Vagina (tissue), 2 donors: ENCODE results near the gene ZNF787. TPM values are rescaled to one million over a fixed set of nuclear protein-coding genes. Genes with fewer than 3 reads are reported as not detected.
"Not testable (repeated sequence)": the region's sequence is repeated elsewhere in the genome, so short reads cannot be mapped to it uniquely, and the experiment has no call there.

Experiments
- DNase-seq, 2 donors: peaks; one replicate each; pipeline ENCODE4 v3.0.0-alpha.2; 2017; ENCODE audit errors: extremely low spot score in 2 of 2
- H3K27ac ChIP-seq: fragments of 200-600 bp; sonication (generic); one replicate; pipeline ENCODE4 v1.5.1; 2019
- H3K27me3 ChIP-seq: fragments of 200-600 bp; sonication (generic); one replicate; pipeline ENCODE4 v1.5.1; 2019
- H3K36me3 ChIP-seq, 2 donors: fragments of 200-600 bp; sonication (generic); one replicate each; pipeline ENCODE4 v1.5.1; 2017 to 2019
- H3K4me1 ChIP-seq: fragments of 200-600 bp; sonication (generic); one replicate; pipeline ENCODE4 v1.5.1; 2019
- H3K4me3 ChIP-seq, 2 donors: fragments of 200-600 bp; sonication (generic); 1 replicate in 1 of 2; 2 replicates in 1 of 2; pipeline ENCODE4 v1.5.1; 2016 to 2019
- H3K9me3 ChIP-seq: fragments of 200-600 bp; sonication (generic); one replicate; pipeline ENCODE4 v1.5.1; 2019
- CTCF ChIP-seq, 3 experiments: fragments of 450-650 bp in 2 of 3; fragments of 200-600 bp in 1 of 3; sonication (generic) in 1 of 3; IDR thresholded peaks; one replicate each; pipeline ENCODE4 v1.5.1; 2017 to 2019; ENCODE audit warnings: antibody characterized with exemption in 3 of 3, mild to moderate bottlenecking in 2 of 3, moderate library complexity in 2 of 3
- POLR2A ChIP-seq, 2 donors: fragments of 450-650 bp; IDR thresholded peaks; one replicate each; pipeline ENCODE4 v1.6.1; 2017; ENCODE audit warnings: antibody characterized with exemption in 2 of 2, mild to moderate bottlenecking in 2 of 2, moderate library complexity in 2 of 2
- POLR2AphosphoS5 ChIP-seq, 2 donors: sonication (generic); formaldehyde crosslinking; IDR thresholded peaks; one replicate each; pipeline ENCODE4 v1.9.0; 2017; ENCODE audit warnings: antibody characterized with exemption in 2 of 2, mild to moderate bottlenecking in 2 of 2, low read depth in 1 of 2; ENCODE audit not compliant: insufficient read depth in 1 of 2
- intact Hi-C: fragments of 100-400 bp; cut with DNase I; formaldehyde crosslinking; loops from one replicate; pipeline ENCODE4 v1.15.1; 2023
- total RNA-seq: library from RNA; depleted of rRNA; stranded (reverse); fragments of >200 nt; gene quantifications from one replicate; pipeline ENCODE4 v1.2.3, GENCODE V29; 2016

Gene ZNF787
- total RNA-seq, 1 donor from 2014 or later, result 13.5 TPM

DNA sequence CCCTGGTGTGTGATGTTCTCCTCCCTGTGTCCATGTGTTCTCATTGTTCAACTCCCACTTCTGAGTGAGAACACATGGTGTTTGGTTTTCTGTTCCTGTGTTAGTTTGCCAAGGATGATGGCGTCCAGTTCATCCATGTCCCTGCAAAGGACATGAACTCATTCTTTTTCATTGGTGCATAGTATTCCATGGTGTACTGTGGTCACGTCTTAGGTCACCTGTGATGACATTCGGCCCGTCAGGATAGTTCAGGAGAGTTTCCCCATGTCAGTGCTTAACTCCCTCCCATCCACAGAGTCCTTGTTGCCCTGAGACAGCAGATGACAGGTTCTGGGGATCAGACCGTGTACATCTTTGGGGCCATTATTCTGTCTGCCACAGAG lies 28.6 kb upstream of the ZNF787 start:
- intact Hi-C loops, result no loop called here
- TF ChIP-seq POLR2A (IDR thresholded peaks at IDR 0.05), result no peak
- TF ChIP-seq CTCF (IDR thresholded peaks at IDR 0.05), result no peak
- no peak for TF ChIP-seq POLR2AphosphoS5 (IDR thresholded peaks at IDR 0.05; ENCODE audit: insufficient read depth in 1 of 2, low read depth in 1 of 2)
- Histone ChIP-seq H3K27me3 (no peaks in the 10 kb centered on the region), H3K36me3 (peaks cover 0 to 24% of the 10 kb centered on the region in 2 donors), H3K9me3 (no peaks in the 10 kb centered on the region), H3K27ac (no peak overlapping the region), H3K4me3 (no peak overlapping the region), H3K4me1 (no peaks in the 10 kb centered on the region)
- no peak for DNase-seq

- DNase-seq, H3K4me3 ChIP-seq, H3K9me3 ChIP-seq, H3K4me1 ChIP-seq, intact Hi-C loops, H3K27me3 ChIP-seq, H3K27ac ChIP-seq: not testable (repeated sequence)
- peaks cover 0 to 22% of the 10 kb centered on the region in 2 donors for H3K36me3 ChIP-seq
These were observed 28.0 kb upstream of the ZNF787 start for GRCh38 chr19:56148955-56149655.

DNA sequence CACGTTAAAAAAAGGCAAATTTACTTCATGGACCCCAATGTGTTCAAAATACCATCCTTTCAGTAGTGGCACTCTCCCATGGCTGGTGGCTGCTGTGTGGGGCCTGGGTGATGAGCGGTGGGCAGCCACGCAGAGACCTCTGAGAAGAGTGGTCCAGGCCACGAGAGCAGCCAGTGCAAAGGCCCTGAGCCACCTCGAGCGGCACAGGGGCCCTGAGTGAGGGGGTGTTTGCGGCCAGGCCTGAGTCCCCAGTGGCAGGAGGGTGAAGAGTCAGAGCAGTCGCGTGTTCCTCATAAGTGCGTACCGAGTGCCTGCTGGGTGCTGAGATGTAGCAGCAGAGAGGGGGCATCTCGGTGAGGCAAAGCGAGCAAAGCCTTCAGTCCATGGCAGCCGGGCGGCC lies 27.0 kb upstream of the ZNF787 start:
- DNase-seq, result no peak
- Histone ChIP-seq H3K27ac (no peak overlapping the region), H3K36me3 (peaks cover 0 to 22% of the 10 kb centered on the region in 2 donors), H3K9me3 (no peaks in the 10 kb centered on the region), H3K4me1 (peaks cover 4% of the 10 kb centered on the region), H3K4me3 (no peak overlapping the region), H3K27me3 (no peaks in the 10 kb centered on the region)
- TF ChIP-seq CTCF (IDR thresholded peaks at IDR 0.05) (no peak), POLR2AphosphoS5 (IDR thresholded peaks at IDR 0.05; ENCODE audit: insufficient read depth in 1 of 2, low read depth in 1 of 2) (no peak), POLR2A (IDR thresholded peaks at IDR 0.05) (no peak)
- intact Hi-C loops, result no loop called here

DNA sequence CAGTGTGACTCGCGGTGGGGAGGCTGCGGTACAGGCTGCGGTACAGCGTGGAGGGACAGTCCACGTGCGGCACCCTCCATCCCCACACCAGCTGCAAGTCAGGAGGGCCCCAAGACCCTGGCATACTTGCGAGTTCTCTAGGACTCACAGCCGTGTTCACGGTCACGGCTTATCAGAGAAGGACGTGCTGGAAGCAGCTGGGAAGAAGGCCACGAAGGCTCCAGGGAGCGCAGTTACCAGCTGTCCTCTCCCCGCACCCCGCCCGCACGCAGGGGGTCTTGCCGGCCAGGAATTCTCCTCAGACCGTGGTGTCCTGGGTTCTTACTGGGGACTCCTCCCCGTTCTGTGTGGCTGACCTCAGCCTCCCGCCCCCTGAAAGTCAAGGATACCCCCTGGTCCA lies 26.2 kb upstream of the ZNF787 start:
- Histone ChIP-seq H3K4me1 (peaks cover 12% of the 10 kb centered on the region), H3K27ac (no peak overlapping the region), H3K9me3 (no peaks in the 10 kb centered on the region), H3K36me3 (peaks cover 0 to 22% of the 10 kb centered on the region in 2 donors), H3K4me3 (no peak overlapping the region), H3K27me3 (no peaks in the 10 kb centered on the region)
- intact Hi-C loops, result no loop called here
- DNase-seq, result no peak
- TF ChIP-seq POLR2AphosphoS5 (IDR thresholded peaks at IDR 0.05; ENCODE audit: insufficient read depth in 1 of 2, low read depth in 1 of 2) (no peak), CTCF (IDR thresholded peaks at IDR 0.05) (no peak), POLR2A (IDR thresholded peaks at IDR 0.05) (no peak)

DNA sequence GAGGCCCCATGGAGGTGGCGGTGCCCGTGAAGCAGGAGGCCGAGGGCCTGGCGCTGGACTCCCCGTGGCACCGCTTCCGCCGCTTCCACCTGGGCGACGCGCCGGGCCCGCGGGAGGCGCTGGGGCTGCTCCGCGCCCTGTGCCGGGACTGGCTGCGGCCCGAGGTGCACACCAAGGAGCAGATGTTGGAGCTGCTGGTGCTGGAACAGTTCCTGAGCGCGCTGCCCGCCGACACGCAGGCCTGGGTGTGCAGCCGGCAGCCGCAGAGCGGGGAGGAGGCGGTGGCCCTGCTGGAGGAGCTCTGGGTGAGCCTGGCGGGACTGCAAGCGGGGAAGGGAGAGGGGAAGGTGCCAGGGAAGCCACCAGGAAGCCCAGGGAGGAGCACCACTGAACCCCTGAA lies 25.8 kb upstream of the ZNF787 start:
- H3K36me3 ChIP-seq, result peaks cover 0 to 22% of the 10 kb centered on the region in 2 donors

More for the DNA sequence above, 25.8 kb upstream of the ZNF787 start:
- Histone ChIP-seq H3K4me3 (no peak overlapping the region), H3K4me1 (peaks cover 16% of the 10 kb centered on the region), H3K27me3 (no peaks in the 10 kb centered on the region), H3K27ac (no peak overlapping the region), H3K9me3 (no peaks in the 10 kb centered on the region)
- no peak for TF ChIP-seq POLR2A (IDR thresholded peaks at IDR 0.05)
- TF ChIP-seq CTCF (IDR thresholded peaks at IDR 0.05), result no peak
- no peak for TF ChIP-seq POLR2AphosphoS5 (IDR thresholded peaks at IDR 0.05; ENCODE audit: insufficient read depth in 1 of 2, low read depth in 1 of 2)
- intact Hi-C loops, result no loop called here
- no peak for DNase-seq
